Epithelial cell of esophagus (primary cell): ENCODE measurements around the gene OR2AE1.
"Not testable (repeated sequence)": the region's sequence is repeated elsewhere in the genome, so short reads cannot be mapped to it uniquely, and the experiment has no call there.

Experiments used
- DNase-seq: peaks from one replicate; pipeline ENCODE4 v3.0.0; 2010; ENCODE audit warnings: low read depth
- H3K4me3 ChIP-seq: 2 replicates; pipeline ENCODE4 v1.5.1; 2011; ENCODE audit warnings: mild to moderate bottlenecking, low read length, control low read depth
- CTCF ChIP-seq: IDR thresholded peaks from 2 replicates; pipeline ENCODE4 v1.5.1; 2011; ENCODE audit warnings: low read depth, mild to moderate bottlenecking, low read length, control low read depth, inconsistent platforms; ENCODE audit not compliant: insufficient read depth; ENCODE audit errors: missing control alignments

OR2AE1 gene

GRCh38 chr7:99881370-99881769, 4.5 kb upstream of the OR2AE1 start:
- DNase-seq, result no peak
- no peak for TF ChIP-seq CTCF
- H3K4me3 ChIP-seq, result no peak overlapping the region

GRCh38 chr7:99876491-99876890, 342 bp downstream of the OR2AE1 start:
- no peak for DNase-seq
- TF ChIP-seq CTCF, result no peak
- H3K4me3 ChIP-seq, result no peak overlapping the region

- no peak for TF ChIP-seq CTCF
- no peak overlapping the region for H3K4me3 ChIP-seq
- DNase-seq, result no peak
Observed at GRCh38 chr7:99868246-99868645, 8.6 kb downstream of the OR2AE1 start.

- DNase-seq, H3K4me3 ChIP-seq: not testable (repeated sequence)
Observed at GRCh38 chr7:99867477-99867876, 9.4 kb downstream of the OR2AE1 start.

- DNase-seq, result peak; percentile 9
- TF ChIP-seq CTCF, result no peak
- no peak overlapping the region for H3K4me3 ChIP-seq
Observed at GRCh38 chr7:99863847-99864440, 12.9 kb downstream of the OR2AE1 start.

- TF ChIP-seq CTCF, result no peak
- no peak overlapping the region for H3K4me3 ChIP-seq
- peak; percentile 81 for DNase-seq
Observed at GRCh38 chr7:99860281-99861127, 16.3 kb downstream of the OR2AE1 start.

GRCh38 chr7:99855236-99855635, 21.6 kb downstream of the OR2AE1 start:
- DNase-seq, result no peak
- TF ChIP-seq CTCF, result no peak
- H3K4me3 ChIP-seq, result no peak overlapping the region
